Hepatocyte (in vitro differentiated cells): ENCODE measurements around the gene SNRPA1. TPM values are rescaled to one million over a fixed set of nuclear protein-coding genes. Genes with fewer than 3 reads are reported as not detected.

ENCODE experiments used
- DNase-seq: peaks from one replicate; pipeline ENCODE4 v3.0.0-alpha.2; 2016; ENCODE audit warnings: low spot score
- H2AFZ ChIP-seq: fragments of 200-600 bp; sonication (generic); 2 replicates; pipeline ENCODE4 v1.6.0; 2016; ENCODE audit warnings: antibody characterized with exemption, mild to moderate bottlenecking
- H3K27ac ChIP-seq: fragments of 200-600 bp; sonication (generic); 2 replicates; pipeline ENCODE4 v1.5.1; 2016; ENCODE audit warnings: mild to moderate bottlenecking
- H3K27me3 ChIP-seq: fragments of 200-600 bp; sonication (generic); 2 replicates; pipeline ENCODE4 v1.6.1; 2016
- H3K36me3 ChIP-seq: fragments of 200-600 bp; sonication (generic); replicated peaks from 2 replicates; pipeline ENCODE4 v1.5.1; 2016; ENCODE audit warnings: low read depth; ENCODE audit not compliant: insufficient read depth
- H3K4me1 ChIP-seq: fragments of 200-600 bp; sonication (generic); 2 replicates; pipeline ENCODE4 v1.5.1; 2016; ENCODE audit warnings: mild to moderate bottlenecking, moderate library complexity; ENCODE audit not compliant: insufficient read depth
- H3K4me2 ChIP-seq: fragments of 200-600 bp; sonication (generic); 2 replicates; pipeline ENCODE4 v1.6.0; 2016
- H3K4me3 ChIP-seq: fragments of 200-600 bp; sonication (generic); 2 replicates; pipeline ENCODE4 v1.5.1; 2016; ENCODE audit warnings: mild to moderate bottlenecking
- H3K79me2 ChIP-seq: fragments of 200-600 bp; sonication (generic); 2 replicates; pipeline ENCODE4 v1.6.0; 2017; ENCODE audit warnings: mild to moderate bottlenecking
- H3K9me2 ChIP-seq: fragments of 200-600 bp; sonication (generic); replicated peaks from 2 replicates; pipeline ENCODE4 v1.6.0; 2017; ENCODE audit warnings: mild to moderate bottlenecking; ENCODE audit not compliant: insufficient read depth
- H3K9me3 ChIP-seq: fragments of 200-600 bp; sonication (generic); 2 replicates; pipeline ENCODE4 v1.5.1; 2016; ENCODE audit warnings: low read depth, mild to moderate bottlenecking
- H4K20me1 ChIP-seq: fragments of 200-600 bp; sonication (generic); 2 replicates; pipeline ENCODE4 v1.6.0; 2016; ENCODE audit warnings: mild to moderate bottlenecking; ENCODE audit not compliant: insufficient read depth, poor library complexity, severe bottlenecking
- EZH2 ChIP-seq: fragments of 200-600 bp; sonication (generic); IDR thresholded peaks from 2 replicates; pipeline ENCODE4 v1.6.1; 2016; ENCODE audit warnings: antibody characterized with exemption, mild to moderate bottlenecking, borderline replicate concordance
- EZH2phosphoT487 ChIP-seq: fragments of 200-600 bp; sonication (generic); IDR thresholded peaks from one replicate; pipeline ENCODE4 v1.6.1; 2018; ENCODE audit warnings: antibody characterized with exemption, mild to moderate bottlenecking, low read depth, moderate library complexity; ENCODE audit not compliant: unreplicated experiment, severe bottlenecking
- WGBS: methylation state at CpG from one replicate; pipeline ENCODE4 v1.1.6; 2016; ENCODE audit warnings: low lambda C conversion rate; ENCODE audit errors: missing lambda C conversion rate; 5-methylcytosine and 5-hydroxymethylcytosine counted together
- polyA plus RNA-seq: library from polyadenylated mRNA; unstranded; fragments of >200 nt; fragmentation: Nextera tagmentation; extraction: Ambion mirVana; gene quantifications from 2 replicates; pipeline ENCODE4 v1.2.1, GENCODE V29; 2016
- total RNA-seq: library from RNA; depleted of rRNA; stranded (reverse); fragments of >200 nt; gene quantifications from 2 replicates; pipeline ENCODE4 v1.2.3, GENCODE V29; 2014
- TF ChIP-seq, protein P1 (sequence below): fragments of 200-600 bp; sonication (generic); IDR thresholded peaks from 2 replicates; pipeline ENCODE4 v1.5.1; 2016; ENCODE audit warnings: antibody characterized with exemption, mild to moderate bottlenecking; ENCODE audit not compliant: poor library complexity

The SNRPA1 gene
- total and polyA plus RNA-seq, 2 experiments from 2014 or later, result 54.7 to 110 TPM

DNA sequence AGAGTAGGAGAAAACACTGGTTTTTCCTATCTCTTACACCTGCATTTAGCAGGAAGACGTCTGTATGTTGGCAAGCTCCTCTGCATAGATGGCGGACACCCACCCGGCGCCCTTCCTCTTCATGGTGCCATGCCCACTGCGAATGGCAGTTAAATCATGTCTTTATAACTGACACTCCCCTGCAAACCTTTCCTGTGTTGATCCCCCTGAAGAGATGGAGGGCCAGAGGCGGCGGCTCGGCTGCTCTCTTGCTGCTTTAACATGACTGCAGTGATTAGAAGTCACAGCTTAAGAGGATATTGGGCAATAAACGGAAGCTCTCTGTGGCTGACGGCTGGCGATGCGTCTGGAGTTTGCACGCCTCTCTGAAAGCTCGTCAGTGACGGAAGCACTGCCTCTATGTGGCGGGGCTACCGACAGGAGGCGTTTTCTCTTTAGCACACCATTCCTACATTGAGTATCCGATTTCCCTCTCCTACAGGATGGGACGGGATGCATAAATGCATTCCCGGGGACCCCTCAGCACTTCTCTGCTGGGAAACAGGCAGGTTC lies 25.5 kb upstream of the SNRPA1 start:
- H3K4me3 ChIP-seq, result no peak overlapping the region
- TF ChIP-seq EZH2 (no peak), EZH2phosphoT487 (no peak)
- TF ChIP-seq, protein P1, sequence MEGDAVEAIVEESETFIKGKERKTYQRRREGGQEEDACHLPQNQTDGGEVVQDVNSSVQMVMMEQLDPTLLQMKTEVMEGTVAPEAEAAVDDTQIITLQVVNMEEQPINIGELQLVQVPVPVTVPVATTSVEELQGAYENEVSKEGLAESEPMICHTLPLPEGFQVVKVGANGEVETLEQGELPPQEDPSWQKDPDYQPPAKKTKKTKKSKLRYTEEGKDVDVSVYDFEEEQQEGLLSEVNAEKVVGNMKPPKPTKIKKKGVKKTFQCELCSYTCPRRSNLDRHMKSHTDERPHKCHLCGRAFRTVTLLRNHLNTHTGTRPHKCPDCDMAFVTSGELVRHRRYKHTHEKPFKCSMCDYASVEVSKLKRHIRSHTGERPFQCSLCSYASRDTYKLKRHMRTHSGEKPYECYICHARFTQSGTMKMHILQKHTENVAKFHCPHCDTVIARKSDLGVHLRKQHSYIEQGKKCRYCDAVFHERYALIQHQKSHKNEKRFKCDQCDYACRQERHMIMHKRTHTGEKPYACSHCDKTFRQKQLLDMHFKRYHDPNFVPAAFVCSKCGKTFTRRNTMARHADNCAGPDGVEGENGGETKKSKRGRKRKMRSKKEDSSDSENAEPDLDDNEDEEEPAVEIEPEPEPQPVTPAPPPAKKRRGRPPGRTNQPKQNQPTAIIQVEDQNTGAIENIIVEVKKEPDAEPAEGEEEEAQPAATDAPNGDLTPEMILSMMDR, result peak; percentile 24
- DNase-seq, result peak; percentile 61
- no peak overlapping the region for H3K4me2 ChIP-seq
- WGBS, result 63% methylated on average over 21 of the region's 21 CpGs
- H3K36me3 ChIP-seq, result no peaks in the 10 kb centered on the region
- H3K27ac ChIP-seq, result no peak overlapping the region
- H2AFZ ChIP-seq, result no peak overlapping the region
- H4K20me1 ChIP-seq, result no peaks in the 10 kb centered on the region
- H3K4me1 ChIP-seq, result no peaks in the 10 kb centered on the region
- no peaks in the 10 kb centered on the region for H3K79me2 ChIP-seq
- no peaks in the 10 kb centered on the region for H3K9me2 ChIP-seq
- no peaks in the 10 kb centered on the region for H3K27me3 ChIP-seq
- no peaks in the 10 kb centered on the region for H3K9me3 ChIP-seq

GRCh38 chr15:101318839-101319238 lies 23.8 kb upstream of the SNRPA1 start:
- Histone ChIP-seq H3K4me1 (no peaks in the 10 kb centered on the region), H3K9me3 (no peaks in the 10 kb centered on the region), H3K4me2 (no peak overlapping the region), H3K27me3 (no peaks in the 10 kb centered on the region), H4K20me1 (no peaks in the 10 kb centered on the region), H3K36me3 (no peaks in the 10 kb centered on the region), H3K79me2 (no peaks in the 10 kb centered on the region), H3K9me2 (no peaks in the 10 kb centered on the region), H3K4me3 (no peak overlapping the region), H3K27ac (no peak overlapping the region), H2AFZ (no peak overlapping the region)
- DNase-seq, result no peak
- WGBS, result 48% methylated on average over 7 of the region's 7 CpGs
- TF ChIP-seq EZH2 (no peak), EZH2phosphoT487 (no peak)
- TF ChIP-seq, protein P1, result no peak

DNA sequence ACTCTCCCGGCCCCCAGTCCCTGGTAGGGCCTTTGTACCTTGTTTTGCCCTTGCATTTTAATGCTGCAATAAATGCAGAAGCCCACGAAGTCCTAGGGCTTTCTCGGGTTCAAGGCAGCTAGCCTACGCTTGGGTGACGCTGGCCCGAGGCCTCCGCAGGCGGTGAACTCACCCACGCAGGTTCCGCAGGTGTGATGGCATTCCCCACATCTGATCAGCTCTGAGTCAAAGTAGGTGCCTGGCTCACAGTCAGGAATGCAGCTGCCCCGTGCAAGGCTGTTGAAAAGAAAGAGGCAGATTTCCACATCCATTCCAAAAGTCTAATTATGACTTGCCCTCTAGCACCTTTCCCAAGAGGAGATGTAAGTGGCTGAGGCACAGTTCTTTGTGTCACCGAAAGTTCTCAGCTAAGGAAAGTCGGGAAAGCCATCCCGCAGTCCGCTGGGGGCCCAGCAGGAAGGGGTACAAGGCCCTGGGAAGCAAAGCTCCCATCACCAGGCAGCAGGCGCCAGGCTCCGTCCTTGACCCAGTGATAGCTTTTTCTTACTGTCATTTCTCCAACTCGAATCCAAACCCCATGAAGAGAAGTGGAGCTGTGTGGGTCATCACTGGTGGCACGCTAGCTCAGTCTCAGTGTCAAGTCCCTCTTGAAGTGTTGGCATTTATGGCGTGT lies 23.2 kb upstream of the SNRPA1 start:
- 94% methylated on average over 20 of the region's 20 CpGs for WGBS
- H3K27me3 ChIP-seq, result no peaks in the 10 kb centered on the region
- no peaks in the 10 kb centered on the region for H3K79me2 ChIP-seq
- H3K4me1 ChIP-seq, result no peaks in the 10 kb centered on the region
- TF ChIP-seq, protein P1, result no peak
- TF ChIP-seq EZH2phosphoT487 (no peak), EZH2 (no peak)
- no peaks in the 10 kb centered on the region for H3K9me3 ChIP-seq
- H3K4me2 ChIP-seq, result no peak overlapping the region
- no peak overlapping the region for H2AFZ ChIP-seq
- H3K36me3 ChIP-seq, result no peaks in the 10 kb centered on the region
- H3K27ac ChIP-seq, result no peak overlapping the region
- no peak for DNase-seq
- H3K9me2 ChIP-seq, result no peaks in the 10 kb centered on the region
- H4K20me1 ChIP-seq, result no peaks in the 10 kb centered on the region
- no peak overlapping the region for H3K4me3 ChIP-seq
